GM12872 (cell line): ENCODE measurements around the gene REV1.

Source experiments
- CTCF ChIP-seq: IDR thresholded peaks from 3 replicates; pipeline ENCODE4 v1.5.1; 2011; ENCODE audit warnings: low read depth, mild to moderate bottlenecking, low read length, moderate library complexity; ENCODE audit not compliant: insufficient read depth

The REV1 gene

DNA sequence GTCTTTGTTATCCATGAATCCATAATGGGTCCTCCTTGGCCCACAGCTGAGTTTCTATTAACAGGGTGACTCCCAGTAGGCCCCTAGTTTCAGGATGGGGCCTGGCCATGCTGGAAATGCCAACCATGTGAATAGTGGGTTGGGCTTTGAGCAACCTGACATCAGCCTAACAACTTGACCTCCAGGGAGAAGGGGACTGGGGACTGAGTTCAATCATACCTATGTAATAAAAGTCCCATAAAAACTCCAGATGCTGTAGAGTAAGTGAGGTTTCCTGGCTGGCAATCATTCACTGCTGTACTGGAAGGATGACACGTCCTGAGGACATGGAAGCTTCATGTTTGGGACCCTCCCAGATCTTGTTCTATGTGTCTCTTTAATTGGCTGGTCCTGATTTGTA lies 7.9 kb downstream of the REV1 start:
- no peak for TF ChIP-seq CTCF

GRCh38 chr2:99481527-99481926 lies 8.3 kb downstream of the REV1 start:
- no peak for TF ChIP-seq CTCF

DNA sequence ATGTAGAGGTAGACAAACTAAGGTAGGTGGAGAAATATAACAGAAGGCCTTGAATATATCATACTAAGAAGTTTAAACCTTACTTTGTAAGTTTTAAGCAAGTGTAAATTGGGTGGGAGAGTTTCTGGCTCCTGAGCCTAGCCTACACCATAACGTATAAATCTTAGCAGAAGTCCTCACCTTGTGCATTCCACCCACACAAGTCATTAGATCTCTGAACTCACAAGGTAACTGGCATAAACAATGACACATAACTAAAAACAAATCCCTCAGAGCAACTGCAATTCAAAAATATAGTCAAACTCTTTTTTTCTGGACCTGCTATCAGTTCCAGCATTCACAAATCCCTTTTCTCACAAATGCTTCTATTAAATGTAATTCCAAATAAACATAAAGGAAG lies 9.4 kb downstream of the REV1 start:
- TF ChIP-seq CTCF: no peak

GRCh38 chr2:99478632-99479031 lies 11.2 kb downstream of the REV1 start:
- no peak for TF ChIP-seq CTCF

DNA sequence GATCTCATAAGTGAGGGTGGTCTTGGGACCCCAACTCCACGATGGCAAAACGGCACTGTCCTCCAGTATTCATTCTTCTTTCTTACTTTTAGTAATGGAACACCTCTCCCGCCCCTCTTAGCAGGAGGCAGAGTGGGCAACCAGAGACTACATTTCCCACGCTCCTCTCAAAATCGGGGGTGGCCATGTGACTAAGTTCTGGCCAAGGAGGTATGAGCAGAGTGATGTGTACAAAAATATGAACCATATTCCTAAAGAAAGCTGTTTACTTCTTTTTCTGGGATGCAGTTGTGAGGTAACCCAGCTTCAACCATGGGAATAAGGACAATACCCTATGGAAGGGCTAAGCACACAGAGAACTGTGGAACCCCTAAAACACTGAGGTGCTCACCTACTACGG lies 12.8 kb downstream of the REV1 start:
- TF ChIP-seq CTCF: no peak

- TF ChIP-seq CTCF: no peak
Observed at GRCh38 chr2:99476629-99477028, 13.2 kb downstream of the REV1 start.

DNA sequence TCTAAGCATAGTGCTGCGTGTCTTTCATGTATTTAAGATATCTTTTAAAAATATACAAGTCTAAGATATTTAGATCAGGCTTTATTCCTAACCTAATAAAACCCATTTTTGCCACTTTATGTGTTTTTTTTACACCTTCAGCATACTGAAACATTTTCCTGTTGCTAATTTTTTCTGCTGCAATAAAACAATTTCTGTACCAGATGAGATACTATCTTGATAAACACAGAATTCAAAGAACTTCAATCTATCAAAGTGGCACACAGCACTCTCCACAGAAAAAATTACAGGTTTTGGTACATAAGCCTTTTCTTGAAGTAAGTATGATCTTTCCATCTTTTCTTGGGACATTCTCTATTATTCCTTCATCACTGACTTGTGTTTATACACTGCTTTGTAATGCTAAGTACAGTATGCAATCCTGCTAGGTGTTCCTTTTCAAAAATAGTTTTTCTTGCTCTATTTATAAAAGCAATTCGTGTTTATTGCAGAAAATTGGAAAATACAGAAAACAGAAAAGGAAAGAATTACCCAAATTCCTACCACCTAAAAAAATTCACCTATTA lies 16.2 kb downstream of the REV1 start:
- no peak for TF ChIP-seq CTCF

- TF ChIP-seq CTCF: no peak
Observed at GRCh38 chr2:99472600-99472960, 17.2 kb downstream of the REV1 start.
